AG20443 (cell line): ENCODE results near the gene BRSK2.
A peak's percentile ranks its signal among the peaks of the same experiment; 100 is the strongest.

Experiments used
- DNase-seq: peaks from one replicate; pipeline ENCODE4 v3.0.0; 2012; ENCODE audit warnings: low spot score, mixed read lengths

The BRSK2 gene

GRCh38 chr11:1375955-1376258 lies 13.8 kb upstream of the BRSK2 start:
- DNase-seq = no peak

GRCh38 chr11:1377231-1377780 lies 12.4 kb upstream of the BRSK2 start:
- no peak for DNase-seq

- no peak for DNase-seq
Observed at GRCh38 chr11:1381793-1382425, 7.8 kb upstream of the BRSK2 start.

- DNase-seq = no peak
Observed at GRCh38 chr11:1382429-1382828, 7.3 kb upstream of the BRSK2 start.

GRCh38 chr11:1382831-1383607 lies 6.7 kb upstream of the BRSK2 start:
- peak; percentile 89 for DNase-seq

- no peak for DNase-seq
Observed at GRCh38 chr11:1384199-1384970, 5.3 kb upstream of the BRSK2 start.

GRCh38 chr11:1387521-1387920 lies 2.2 kb upstream of the BRSK2 start:
- DNase-seq = no peak

- DNase-seq = no peak
Observed at GRCh38 chr11:1387961-1388762, 1.6 kb upstream of the BRSK2 start.

- no peak for DNase-seq
Observed at GRCh38 chr11:1388763-1389102, 1.0 kb upstream of the BRSK2 start.

- DNase-seq = peak; percentile 98
Observed at GRCh38 chr11:1389103-1389931, 417 bp upstream of the BRSK2 start.

GRCh38 chr11:1390569-1391164 lies 933 bp downstream of the BRSK2 start:
- no peak for DNase-seq

- DNase-seq = no peak
Observed at GRCh38 chr11:1391165-1392075, 1.7 kb downstream of the BRSK2 start.

- DNase-seq = no peak
Observed at GRCh38 chr11:1392111-1392510, 2.4 kb downstream of the BRSK2 start.

- no peak for DNase-seq
Observed at GRCh38 chr11:1392561-1392960, 2.8 kb downstream of the BRSK2 start.

- no peak for DNase-seq
Observed at GRCh38 chr11:1393038-1393710, 3.4 kb downstream of the BRSK2 start.

- DNase-seq = no peak
Observed at GRCh38 chr11:1394936-1395772, 5.4 kb downstream of the BRSK2 start.

- DNase-seq = no peak
Observed at GRCh38 chr11:1395773-1396374, 6.1 kb downstream of the BRSK2 start.

- no peak for DNase-seq
Observed at GRCh38 chr11:1396375-1396841, 6.7 kb downstream of the BRSK2 start.
